Stimulated activated CD8-positive, alpha-beta memory T cell treated with anti-CD3 and anti-CD28 coated beads, Interleukin-12 subunit alpha, Interleukin-12 subunit beta, amount 100 ng/mL, for 24 hours (primary cell): ENCODE measurements around the gene ACCS.

ENCODE experiments used
- DNase-seq: peaks from one replicate; pipeline ENCODE4 v3.0.0-alpha.2; 2020; ENCODE audit errors: extremely low read depth

ACCS gene

GRCh38 chr11:44090539-44090938 lies 24.5 kb downstream of the ACCS start:
- no peak for DNase-seq

GRCh38 chr11:44094260-44094868 lies 28.3 kb downstream of the ACCS start:
- DNase-seq: peak; percentile 45

- DNase-seq: peak; percentile 63
These were observed 29.7 kb downstream of the ACCS start, which contains the start of gene EXT2 for GRCh38 chr11:44095506-44096359. Gene EXT2 (plus strand): TSS chr11:44095678. CDS start chr11:44107713, 12,035 bp downstream.

GRCh38 chr11:44096360-44097185 lies 30.5 kb downstream of the ACCS start:
- no peak for DNase-seq

- no peak for DNase-seq
These were observed 31.8 kb downstream of the ACCS start for GRCh38 chr11:44097821-44098220.

- no peak for DNase-seq
These were observed 35.0 kb downstream of the ACCS start for GRCh38 chr11:44101098-44101497.

- DNase-seq: no peak
These were observed 38.6 kb downstream of the ACCS start for GRCh38 chr11:44104481-44105294.

GRCh38 chr11:44108260-44108659 lies 42.2 kb downstream of the ACCS start:
- no peak for DNase-seq

- no peak for DNase-seq
These were observed 44.2 kb downstream of the ACCS start for GRCh38 chr11:44110231-44110679.

GRCh38 chr11:44112091-44112821 lies 46.2 kb downstream of the ACCS start:
- DNase-seq: no peak

GRCh38 chr11:44113018-44113417 lies 46.9 kb downstream of the ACCS start:
- no peak for DNase-seq

GRCh38 chr11:44113572-44113971 lies 47.5 kb downstream of the ACCS start:
- DNase-seq: no peak

- no peak for DNase-seq
These were observed 50.3 kb downstream of the ACCS start for GRCh38 chr11:44116234-44116830.

- DNase-seq: no peak
These were observed 54.1 kb downstream of the ACCS start for GRCh38 chr11:44120169-44120568.

GRCh38 chr11:44125598-44125997 lies 59.5 kb downstream of the ACCS start:
- DNase-seq: no peak

- no peak for DNase-seq
These were observed 60.2 kb downstream of the ACCS start for GRCh38 chr11:44126304-44126703.

- DNase-seq: no peak
These were observed 61.1 kb downstream of the ACCS start for GRCh38 chr11:44127130-44127529.

GRCh38 chr11:44128729-44129128 lies 62.7 kb downstream of the ACCS start:
- DNase-seq: no peak

- no peak for DNase-seq
These were observed 64.7 kb downstream of the ACCS start for GRCh38 chr11:44130751-44131150.

- no peak for DNase-seq
These were observed 67.4 kb downstream of the ACCS start for GRCh38 chr11:44133335-44133946.
